Measurements from ENCODE around the gene SMIM8. TPM values are rescaled to one million over a fixed set of nuclear protein-coding genes. Genes with fewer than 3 reads are reported as not detected.

The SMIM8 gene
- total and polyA plus RNA-seq, 2 of the 4 experiments (the other 2 are of a cell fraction): 2.7 to 3.6 TPM

- no peak for DNase-seq
- no peak overlapping the region for H3K27ac ChIP-seq (ENCODE audit: insufficient read depth, low read length)
- H3K9ac ChIP-seq (ENCODE audit: low read depth, low read length): no peak overlapping the region
- H3K9me1 ChIP-seq (ENCODE audit: insufficient read depth, low read length): peaks cover 4% of the 10 kb centered on the region; the same call in 1 of the 2 replicates
- no peak overlapping the region for H3K4me3 ChIP-seq (ENCODE audit: insufficient read depth, low read depth, low read length)
- H2BK120ac ChIP-seq (ENCODE audit: low read depth, low read length): no peak overlapping the region
- H3K79me1 ChIP-seq (ENCODE audit: low read depth in 1 of 2, low read length in 2 of 2): peaks cover 13 to 14% of the 10 kb centered on the region in 2 experiments; a peak in 3 of 4 replicates
- no peaks in the 10 kb centered on the region for H3K9me3 ChIP-seq (ENCODE audit: control insufficient read depth, insufficient read depth, low read length)
- BruUV-seq (replicated peaks): no TSS peak
- no peak overlapping the region for H4K8ac ChIP-seq (ENCODE audit: low read depth in 2 of 2, low read length in 2 of 2)
- H2BK5ac ChIP-seq (ENCODE audit: low read depth, low read length, poor library complexity, severe bottlenecking): no peak overlapping the region
- no peak overlapping the region for H2AK5ac ChIP-seq (ENCODE audit: low read depth, low read length)
- intact Hi-C loops (cut with micrococcal nuclease) (no loop called here), dilution Hi-C loops (cut with HindIII; ENCODE audit: low sequenced_read_pairs, unreplicated experiment) (no loop called here), in situ Hi-C loops (cut with MboI; ENCODE audit: low sequenced_read_pairs) (no loop called here)
- no peaks in the 10 kb centered on the region for H4K20me1 ChIP-seq (ENCODE audit: insufficient read depth, low read length)
- TF ChIP-seq RAD21 (IDR thresholded peaks at IDR 0.05; ENCODE audit: low read length) (no peak), CTCF (conservative IDR thresholded peaks at IDR 0.05; ENCODE audit: low read depth, low read length) (no peak), NFE2L2 (IDR thresholded peaks at IDR 0.05; ENCODE audit: low read depth, low read length) (no peak), SMC3 (IDR thresholded peaks at IDR 0.05; ENCODE audit: low read depth, low read length) (no peak)
- no peak overlapping the region for H4K5ac ChIP-seq (ENCODE audit: low read depth, low read length)
- H3K4me1 ChIP-seq (ENCODE audit: control insufficient read depth, insufficient read depth, low read length): peaks cover 6% of the 10 kb centered on the region; the same call in 1 of the 2 replicates
- WGBS, 2 experiments (ENCODE audit: extremely low coverage in 2 of 2, insufficient read length in 1 of 2): no CpG with 5 or more reads among the region's 4 CpGs
- H2AK9ac ChIP-seq (replicated peaks; ENCODE audit: low read depth, low read length, poor library complexity): no peak overlapping the region
- ChIA-PET CTCF (interaction anchor here (0.6 to 0.7 kb wide), 2 partner anchors 18 to 1799 kb away, joined by 5 to 11 read pairs; no protein-coding TSS in a partner anchor), POLR2A (ENCODE audit: unreplicated experiment) (no interaction called here)
- no peak overlapping the region for H3K4me2 ChIP-seq (ENCODE audit: low read depth, low read length)
- no peak overlapping the region for H2AFZ ChIP-seq (replicated peaks; ENCODE audit: low read length, poor library complexity)
- H2BK20ac ChIP-seq (ENCODE audit: low read depth, low read length): no peak overlapping the region
- no peak for ATAC-seq (ENCODE audit: low read depth)
- no peak overlapping the region for H3K23ac ChIP-seq (ENCODE audit: low read depth, low read length)
- no peak overlapping the region for H2BK15ac ChIP-seq (ENCODE audit: low read depth, low read length)
- H3K14ac ChIP-seq (replicated peaks; ENCODE audit: low read depth, low read length): no peak overlapping the region
- no peak overlapping the region for H3K56ac ChIP-seq (ENCODE audit: extremely low read depth, insufficient read depth, low read length)
- H3K27me3 ChIP-seq (ENCODE audit: control insufficient read depth, insufficient read depth, low read length): no peaks in the 10 kb centered on the region
- no peak overlapping the region for H4K91ac ChIP-seq (ENCODE audit: insufficient read depth, low read depth, low read length)
- no peak overlapping the region for H3K4ac ChIP-seq (ENCODE audit: low read depth, low read length)
- no peaks in the 10 kb centered on the region for H3K36me3 ChIP-seq (ENCODE audit: control insufficient read depth, insufficient read depth, low read length)
- H3K18ac ChIP-seq (ENCODE audit: low read depth, low read length): no peak overlapping the region
Measured at GRCh38 chr6:87336367-87336766, 14.0 kb downstream of the SMIM8 start.

Data from IMR-90 (cell line).